Measurements from ENCODE around the gene FGGY.

FGGY gene

GRCh38 chr1:59388191-59388590 lies 91.3 kb downstream of the FGGY start:
- Histone ChIP-seq H3K27me3 (ENCODE audit: control insufficient read depth, insufficient read depth, low read length) (no peaks in the 10 kb centered on the region), H3K36me3 (ENCODE audit: control insufficient read depth, insufficient read depth, low read length) (no peaks in the 10 kb centered on the region), H3K4me1 (ENCODE audit: control insufficient read depth, insufficient read depth, low read length) (peaks cover 4% of the 10 kb centered on the region), H3K9me3 (ENCODE audit: control insufficient read depth, low read length) (no peaks in the 10 kb centered on the region), H3K9ac (ENCODE audit: low read length) (no peak overlapping the region), H3K4me3 (ENCODE audit: low read length) (no peak overlapping the region)

GRCh38 chr1:59389847-59390246 lies 93.0 kb downstream of the FGGY start:
- Histone ChIP-seq H3K9ac (ENCODE audit: low read length) (no peak overlapping the region), H3K9me3 (ENCODE audit: control insufficient read depth, low read length) (no peaks in the 10 kb centered on the region), H3K4me3 (ENCODE audit: low read length) (no peak overlapping the region), H3K4me1 (ENCODE audit: control insufficient read depth, insufficient read depth, low read length) (peaks cover 9% of the 10 kb centered on the region), H3K36me3 (ENCODE audit: control insufficient read depth, insufficient read depth, low read length) (no peaks in the 10 kb centered on the region), H3K27me3 (ENCODE audit: control insufficient read depth, insufficient read depth, low read length) (no peaks in the 10 kb centered on the region)

GRCh38 chr1:59390307-59390706 lies 93.4 kb downstream of the FGGY start:
- Histone ChIP-seq H3K9ac (ENCODE audit: low read length) (no peak overlapping the region), H3K4me3 (ENCODE audit: low read length) (no peak overlapping the region), H3K4me1 (ENCODE audit: control insufficient read depth, insufficient read depth, low read length) (peaks cover 9% of the 10 kb centered on the region), H3K27me3 (ENCODE audit: control insufficient read depth, insufficient read depth, low read length) (no peaks in the 10 kb centered on the region), H3K36me3 (ENCODE audit: control insufficient read depth, insufficient read depth, low read length) (no peaks in the 10 kb centered on the region), H3K9me3 (ENCODE audit: control insufficient read depth, low read length) (no peaks in the 10 kb centered on the region)

- Histone ChIP-seq H3K9ac (ENCODE audit: low read length) (no peak overlapping the region), H3K9me3 (ENCODE audit: control insufficient read depth, low read length) (no peaks in the 10 kb centered on the region), H3K4me3 (ENCODE audit: low read length) (no peak overlapping the region), H3K36me3 (ENCODE audit: control insufficient read depth, insufficient read depth, low read length) (no peaks in the 10 kb centered on the region), H3K4me1 (ENCODE audit: control insufficient read depth, insufficient read depth, low read length) (peaks cover 9% of the 10 kb centered on the region), H3K27me3 (ENCODE audit: control insufficient read depth, insufficient read depth, low read length) (no peaks in the 10 kb centered on the region)
Observed at GRCh38 chr1:59391212-59392179, 94.6 kb downstream of the FGGY start.

GRCh38 chr1:59393211-59394180 lies 96.6 kb downstream of the FGGY start:
- H3K9me3 ChIP-seq (ENCODE audit: control insufficient read depth, low read length) = no peaks in the 10 kb centered on the region
- H3K4me1 ChIP-seq (ENCODE audit: control insufficient read depth, insufficient read depth, low read length) = peaks cover 9% of the 10 kb centered on the region
- H3K4me3 ChIP-seq (ENCODE audit: low read length) = no peak overlapping the region
- H3K27me3 ChIP-seq (ENCODE audit: control insufficient read depth, insufficient read depth, low read length) = no peaks in the 10 kb centered on the region
- no peak overlapping the region for H3K9ac ChIP-seq (ENCODE audit: low read length)
- no peaks in the 10 kb centered on the region for H3K36me3 ChIP-seq (ENCODE audit: control insufficient read depth, insufficient read depth, low read length)

GRCh38 chr1:59394706-59395425 lies 98.0 kb downstream of the FGGY start:
- no peaks in the 10 kb centered on the region for H3K36me3 ChIP-seq (ENCODE audit: control insufficient read depth, insufficient read depth, low read length)
- H3K4me3 ChIP-seq (ENCODE audit: low read length) = no peak overlapping the region
- H3K27me3 ChIP-seq (ENCODE audit: control insufficient read depth, insufficient read depth, low read length) = no peaks in the 10 kb centered on the region
- H3K9ac ChIP-seq (ENCODE audit: low read length) = no peak overlapping the region
- H3K4me1 ChIP-seq (ENCODE audit: control insufficient read depth, insufficient read depth, low read length) = peaks cover 9% of the 10 kb centered on the region
- H3K9me3 ChIP-seq (ENCODE audit: control insufficient read depth, low read length) = no peaks in the 10 kb centered on the region

GRCh38 chr1:59396387-59396786 lies 99.5 kb downstream of the FGGY start:
- Histone ChIP-seq H3K4me3 (ENCODE audit: low read length) (no peak overlapping the region), H3K9ac (ENCODE audit: low read length) (no peak overlapping the region), H3K36me3 (ENCODE audit: control insufficient read depth, insufficient read depth, low read length) (no peaks in the 10 kb centered on the region), H3K27me3 (ENCODE audit: control insufficient read depth, insufficient read depth, low read length) (no peaks in the 10 kb centered on the region), H3K4me1 (ENCODE audit: control insufficient read depth, insufficient read depth, low read length) (peaks cover 9% of the 10 kb centered on the region), H3K9me3 (ENCODE audit: control insufficient read depth, low read length) (no peaks in the 10 kb centered on the region)

- no peak overlapping the region for H3K9ac ChIP-seq (ENCODE audit: low read length)
- no peaks in the 10 kb centered on the region for H3K9me3 ChIP-seq (ENCODE audit: control insufficient read depth, low read length)
- H3K4me1 ChIP-seq (ENCODE audit: control insufficient read depth, insufficient read depth, low read length) = peaks cover 9% of the 10 kb centered on the region
- H3K27me3 ChIP-seq (ENCODE audit: control insufficient read depth, insufficient read depth, low read length) = no peaks in the 10 kb centered on the region
- H3K36me3 ChIP-seq (ENCODE audit: control insufficient read depth, insufficient read depth, low read length) = no peaks in the 10 kb centered on the region
- H3K4me3 ChIP-seq (ENCODE audit: low read length) = no peak overlapping the region
Observed at GRCh38 chr1:59397139-59397858, 100.4 kb downstream of the FGGY start.

- Histone ChIP-seq H3K4me3 (ENCODE audit: low read length) (no peak overlapping the region), H3K9ac (ENCODE audit: low read length) (no peak overlapping the region), H3K27me3 (ENCODE audit: control insufficient read depth, insufficient read depth, low read length) (no peaks in the 10 kb centered on the region), H3K9me3 (ENCODE audit: control insufficient read depth, low read length) (no peaks in the 10 kb centered on the region), H3K4me1 (ENCODE audit: control insufficient read depth, insufficient read depth, low read length) (no peaks in the 10 kb centered on the region), H3K36me3 (ENCODE audit: control insufficient read depth, insufficient read depth, low read length) (no peaks in the 10 kb centered on the region)
Observed at GRCh38 chr1:59399642-59400041, 102.7 kb downstream of the FGGY start.

- no peaks in the 10 kb centered on the region for H3K27me3 ChIP-seq (ENCODE audit: control insufficient read depth, insufficient read depth, low read length)
- no peak overlapping the region for H3K9ac ChIP-seq (ENCODE audit: low read length)
- H3K36me3 ChIP-seq (ENCODE audit: control insufficient read depth, insufficient read depth, low read length) = no peaks in the 10 kb centered on the region
- H3K4me1 ChIP-seq (ENCODE audit: control insufficient read depth, insufficient read depth, low read length) = no peaks in the 10 kb centered on the region
- no peaks in the 10 kb centered on the region for H3K9me3 ChIP-seq (ENCODE audit: control insufficient read depth, low read length)
- no peak overlapping the region for H3K4me3 ChIP-seq (ENCODE audit: low read length)
Observed at GRCh38 chr1:59401581-59401980, 104.7 kb downstream of the FGGY start.

- H3K9ac ChIP-seq (ENCODE audit: low read length) = no peak overlapping the region
- no peak overlapping the region for H3K4me3 ChIP-seq (ENCODE audit: low read length)
- no peaks in the 10 kb centered on the region for H3K36me3 ChIP-seq (ENCODE audit: control insufficient read depth, insufficient read depth, low read length)
- H3K4me1 ChIP-seq (ENCODE audit: control insufficient read depth, insufficient read depth, low read length) = no peaks in the 10 kb centered on the region
- H3K27me3 ChIP-seq (ENCODE audit: control insufficient read depth, insufficient read depth, low read length) = no peaks in the 10 kb centered on the region
- no peaks in the 10 kb centered on the region for H3K9me3 ChIP-seq (ENCODE audit: control insufficient read depth, low read length)
Observed at GRCh38 chr1:59404796-59405195, 107.9 kb downstream of the FGGY start.

All from mucosa of stomach (tissue), 1 donor.